GM06990 (cell line): ENCODE results near the gene SNAI3.
A peak's percentile ranks its signal among the peaks of the same experiment; 100 is the strongest.

Source experiments
- DNase-seq: peaks from one replicate; pipeline ENCODE4 v3.0.0-alpha.2; 2011; ENCODE audit not compliant: insufficient read length; ENCODE audit errors: extremely low read depth
- H3K27me3 ChIP-seq: replicated peaks from 2 replicates; pipeline ENCODE4 v1.6.0; 2011; ENCODE audit warnings: low read length; ENCODE audit not compliant: control insufficient read depth, insufficient read depth
- H3K36me3 ChIP-seq: 2 replicates; pipeline ENCODE4 v1.5.1; 2011; ENCODE audit warnings: low read length; ENCODE audit not compliant: control insufficient read depth, insufficient read depth
- H3K4me3 ChIP-seq: replicated peaks from 2 replicates; pipeline ENCODE4 v1.5.1; 2011; ENCODE audit warnings: low read depth, mild to moderate bottlenecking, control low read depth, low read length
- TF ChIP-seq, protein P1 (sequence below): IDR thresholded peaks from 2 replicates; pipeline ENCODE4 v1.5.1; 2011; ENCODE audit warnings: low read length, control low read depth, mild to moderate bottlenecking, inconsistent platforms; ENCODE audit not compliant: insufficient read depth, poor library complexity, severe bottlenecking

The SNAI3 gene

DNA sequence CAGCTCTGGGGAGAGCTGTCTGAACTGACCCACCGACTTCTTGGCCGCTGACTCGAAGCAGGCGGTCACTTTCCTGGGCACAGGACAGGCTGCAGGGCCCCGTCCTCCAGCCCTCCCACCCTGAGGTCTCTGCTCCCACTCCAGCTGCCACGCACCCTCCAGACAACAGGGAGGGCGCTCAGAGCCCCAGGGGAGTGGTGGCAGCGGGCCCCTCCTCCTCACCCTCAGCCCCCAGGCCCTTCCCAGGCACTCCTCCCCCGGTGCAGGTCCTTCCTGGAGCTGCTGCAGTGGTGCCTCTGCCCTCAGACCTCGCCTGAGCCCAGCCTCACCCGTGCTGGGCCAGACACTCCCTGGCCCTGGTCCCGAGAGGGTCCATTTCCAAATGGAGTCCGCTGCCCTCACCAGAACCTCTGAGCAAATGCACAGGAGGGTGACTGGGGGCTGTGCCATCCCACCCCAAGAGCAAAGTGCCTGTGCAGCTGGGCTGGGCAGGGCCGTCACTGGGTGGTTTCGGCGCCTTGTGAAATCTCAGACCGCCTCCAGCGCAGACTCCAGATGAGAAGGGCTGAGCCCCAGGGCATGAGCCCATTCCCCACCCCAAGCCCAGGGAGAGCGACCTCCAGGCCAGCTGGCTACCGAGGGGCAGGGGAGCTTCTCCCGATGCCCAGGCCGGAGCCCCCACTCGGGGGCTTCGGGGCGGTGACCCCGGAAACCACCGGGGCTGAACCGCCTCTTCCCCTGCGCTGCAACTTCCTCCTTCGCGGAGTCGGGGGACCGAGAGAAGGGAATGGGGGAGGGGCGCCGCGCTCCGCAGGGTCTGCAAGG is 36.2 kb downstream of the SNAI3 start:
- TF ChIP-seq, protein P1, sequence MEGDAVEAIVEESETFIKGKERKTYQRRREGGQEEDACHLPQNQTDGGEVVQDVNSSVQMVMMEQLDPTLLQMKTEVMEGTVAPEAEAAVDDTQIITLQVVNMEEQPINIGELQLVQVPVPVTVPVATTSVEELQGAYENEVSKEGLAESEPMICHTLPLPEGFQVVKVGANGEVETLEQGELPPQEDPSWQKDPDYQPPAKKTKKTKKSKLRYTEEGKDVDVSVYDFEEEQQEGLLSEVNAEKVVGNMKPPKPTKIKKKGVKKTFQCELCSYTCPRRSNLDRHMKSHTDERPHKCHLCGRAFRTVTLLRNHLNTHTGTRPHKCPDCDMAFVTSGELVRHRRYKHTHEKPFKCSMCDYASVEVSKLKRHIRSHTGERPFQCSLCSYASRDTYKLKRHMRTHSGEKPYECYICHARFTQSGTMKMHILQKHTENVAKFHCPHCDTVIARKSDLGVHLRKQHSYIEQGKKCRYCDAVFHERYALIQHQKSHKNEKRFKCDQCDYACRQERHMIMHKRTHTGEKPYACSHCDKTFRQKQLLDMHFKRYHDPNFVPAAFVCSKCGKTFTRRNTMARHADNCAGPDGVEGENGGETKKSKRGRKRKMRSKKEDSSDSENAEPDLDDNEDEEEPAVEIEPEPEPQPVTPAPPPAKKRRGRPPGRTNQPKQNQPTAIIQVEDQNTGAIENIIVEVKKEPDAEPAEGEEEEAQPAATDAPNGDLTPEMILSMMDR: no peak
- H3K36me3 ChIP-seq: peaks cover 34% of the 10 kb centered on the region
- peak; percentile 71 for DNase-seq
- peak overlapping the region; percentile 95 for H3K4me3 ChIP-seq
- no peaks in the 10 kb centered on the region for H3K27me3 ChIP-seq

DNA sequence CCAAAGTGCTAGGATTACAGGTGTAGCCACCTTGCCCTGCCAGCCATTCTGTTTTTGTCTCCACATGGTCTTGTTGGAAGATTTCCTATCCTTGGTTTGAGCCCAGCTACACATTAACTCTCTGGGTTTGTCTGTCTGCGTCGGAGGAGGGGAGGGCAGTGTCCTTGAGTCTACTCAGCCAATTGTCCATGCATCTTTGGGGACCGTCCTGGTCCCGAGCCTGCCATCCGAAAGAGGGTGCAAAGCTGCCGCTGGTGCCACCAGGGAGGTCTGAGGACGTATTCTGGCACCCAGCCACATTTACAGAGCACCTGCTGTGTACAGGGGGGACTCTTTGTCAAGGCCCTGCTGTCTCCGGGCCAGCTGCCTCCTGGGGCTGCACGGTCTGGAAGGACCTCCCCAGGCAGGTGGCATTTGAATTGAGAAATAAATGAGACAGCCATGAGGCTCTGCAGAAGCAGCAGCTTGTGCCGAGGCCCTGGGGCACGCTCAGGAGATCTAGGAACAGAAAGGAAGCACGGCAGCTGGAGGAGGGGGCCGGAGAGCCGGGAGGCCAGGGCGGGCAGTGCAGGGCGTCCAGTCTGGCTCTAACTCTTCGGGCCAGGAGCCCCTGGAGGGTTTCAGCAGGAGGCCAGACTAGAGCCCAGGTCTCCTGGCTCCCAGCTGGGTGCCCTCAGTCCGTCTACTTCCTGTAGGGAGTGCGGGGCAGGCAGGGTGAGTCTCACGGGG is 36.9 kb downstream of the SNAI3 start:
- peak; percentile 25 for DNase-seq
- Histone ChIP-seq H3K27me3 (no peaks in the 10 kb centered on the region), H3K4me3 (peak overlapping the region; percentile 95), H3K36me3 (peaks cover 32% of the 10 kb centered on the region)
- TF ChIP-seq, protein P1: no peak

DNA sequence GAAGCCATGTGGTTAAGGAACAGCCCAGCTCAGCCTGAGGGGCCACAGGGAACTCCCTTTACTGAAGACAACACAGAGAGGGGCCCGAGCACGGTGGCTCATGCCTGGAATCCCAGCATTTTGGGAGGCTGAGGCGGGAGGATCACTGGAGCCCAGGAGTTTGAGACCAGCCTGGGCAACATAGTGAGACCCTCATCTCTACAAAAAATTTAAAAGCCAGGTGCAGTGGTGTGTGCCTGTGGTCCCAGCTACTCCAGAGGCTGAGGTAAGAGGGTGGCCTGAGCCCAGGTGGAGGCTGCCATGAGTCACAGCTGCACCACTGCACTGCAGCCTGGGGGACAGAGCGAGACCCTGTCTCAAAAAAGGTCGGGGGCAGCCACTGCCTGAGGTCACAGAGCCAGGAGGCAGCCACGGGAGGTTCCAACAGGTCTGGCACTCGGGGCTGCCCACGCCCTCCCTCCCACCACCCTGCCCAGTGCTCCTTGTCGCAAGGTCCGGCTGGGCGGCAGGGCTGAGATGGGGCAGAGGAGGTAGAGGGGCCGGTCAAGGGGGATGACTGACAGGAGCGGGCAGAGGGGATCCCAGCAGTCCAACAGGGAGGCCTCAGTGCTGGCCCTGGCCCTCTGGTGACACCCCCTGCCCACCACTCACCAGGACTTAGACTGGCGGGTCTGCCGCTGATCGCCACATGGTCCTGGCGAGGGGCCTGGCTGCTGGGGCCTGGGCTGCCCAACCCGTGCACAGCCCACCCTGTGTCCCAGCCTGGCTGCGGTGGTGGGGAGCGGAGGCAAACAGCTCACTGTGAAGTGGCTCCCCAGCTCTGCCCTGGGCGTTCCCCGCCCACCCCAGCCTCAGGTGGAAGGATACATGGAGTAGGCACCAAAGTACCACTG is 38.9 kb downstream of the SNAI3 start:
- no peak overlapping the region for H3K4me3 ChIP-seq
- peaks cover 36% of the 10 kb centered on the region for H3K36me3 ChIP-seq
- DNase-seq: no peak

DNA sequence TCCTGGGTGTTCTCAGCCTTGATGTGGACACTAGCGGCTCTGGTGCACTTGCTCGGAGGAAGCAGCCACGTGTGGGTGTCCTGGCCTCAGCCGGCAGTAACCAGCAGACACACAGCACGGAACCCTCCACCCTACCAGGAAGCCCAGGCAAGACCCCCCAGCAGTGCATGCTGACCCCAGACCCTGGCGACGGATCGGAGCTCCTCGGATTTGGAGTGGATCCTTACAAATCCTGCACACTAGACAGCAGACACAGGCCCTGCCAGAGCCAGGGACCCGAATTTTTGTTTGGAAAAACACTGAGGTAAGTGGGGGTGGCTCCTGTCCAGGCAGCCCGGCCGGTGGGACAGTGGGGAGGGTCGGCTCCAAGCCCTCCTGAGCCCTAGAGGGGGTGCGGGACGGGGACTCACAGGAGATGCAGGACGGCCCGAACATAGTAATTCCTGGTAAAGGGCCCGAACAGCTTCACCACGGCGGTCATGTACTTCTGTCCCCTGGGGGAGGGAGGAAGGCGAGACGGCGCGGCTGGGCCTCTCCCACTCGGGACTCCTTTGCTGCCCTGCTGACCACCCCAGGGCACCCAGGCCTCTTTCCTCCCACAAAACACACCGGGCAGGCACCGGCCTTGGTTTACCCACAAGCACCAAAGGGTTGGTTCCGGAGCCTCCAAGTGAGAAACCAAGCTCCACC is 39.8 kb downstream of the SNAI3 start:
- peaks cover 34% of the 10 kb centered on the region for H3K36me3 ChIP-seq
- H3K27me3 ChIP-seq: no peaks in the 10 kb centered on the region
- no peak overlapping the region for H3K4me3 ChIP-seq
- peak; percentile 20 for DNase-seq
- TF ChIP-seq, protein P1: no peak

More for the DNA sequence above, 38.9 kb downstream of the SNAI3 start:
- TF ChIP-seq, protein P1: no peak
- no peaks in the 10 kb centered on the region for H3K27me3 ChIP-seq

DNA sequence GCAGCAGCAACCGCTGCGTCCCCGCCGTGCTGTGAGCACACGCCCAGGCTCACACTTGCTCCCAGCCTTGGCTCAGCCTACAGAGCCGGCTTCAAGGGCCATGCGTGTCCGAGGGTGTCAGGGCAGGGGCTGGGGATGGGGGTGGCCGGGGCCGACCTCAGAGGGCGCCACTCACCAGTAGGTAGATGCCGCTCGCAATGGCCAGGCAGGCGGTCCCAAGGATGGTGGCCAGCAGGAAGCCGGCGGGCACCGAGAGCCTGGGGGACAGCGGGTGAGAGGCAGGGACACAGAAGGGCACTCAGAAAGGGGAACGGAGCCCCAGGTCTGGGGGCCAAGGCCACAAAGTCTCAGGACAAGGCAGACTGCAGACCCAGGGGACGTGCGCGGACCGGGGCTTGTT is 40.4 kb downstream of the SNAI3 start:
- Histone ChIP-seq H3K4me3 (no peak overlapping the region), H3K27me3 (no peaks in the 10 kb centered on the region), H3K36me3 (peaks cover 34% of the 10 kb centered on the region)
- no peak for DNase-seq
- TF ChIP-seq, protein P1: no peak
